Right ventricle myocardium inferior (tissue), 1 donor: ENCODE data around the gene TRABD. TPM values are rescaled to one million over a fixed set of nuclear protein-coding genes. Genes with fewer than 3 reads are reported as not detected.

Source experiments
- ATAC-seq: fragments of 200-7000 bp; cut with Tn5 transposase; one replicate; pipeline ENCODE4 v1.9.1; 2020; ENCODE audit warnings: mild to moderate bottlenecking, moderate library complexity
- DNase-seq: peaks from one replicate; pipeline ENCODE4 v3.0.0; 2021; ENCODE audit errors: missing footprints
- intact Hi-C: fragments of 100-400 bp; cut with DNase I; formaldehyde crosslinking; loops from one replicate; pipeline ENCODE4 v1.11.0; 2022
- total RNA-seq: library from RNA; stranded (reverse); fragmentation: NEBNext Ultra II Directional; extraction: Animal tissue kit (Norgen Biotek cat#: 25700); gene quantifications from one replicate; pipeline ENCODE4 v1.2.1, GENCODE V29; 2021
- donor health status: DM: no; HTN: yes; CAD: no; lungs with severe emphysema.

The TRABD gene
- total RNA-seq, 1 donor from 2014 or later, result 22.3 TPM

GRCh38 chr22:50210378-50211139 is 24.8 kb downstream of the TRABD start:
- intact Hi-C loops, result loop anchor here (2.0 kb wide), 1 partner anchor 62 kb away; no protein-coding TSS in a partner anchor
- ATAC-seq, result no peak

GRCh38 chr22:50211147-50211546 is 25.4 kb downstream of the TRABD start:
- intact Hi-C loops, result loop anchor here (2.0 kb wide), 1 partner anchor 62 kb away; no protein-coding TSS in a partner anchor
- DNase-seq, result no peak

More at GRCh38 chr22:50210378-50211139, 24.8 kb downstream of the TRABD start:
- peak; percentile 35 for DNase-seq

GRCh38 chr22:50213263-50213662 is 27.6 kb downstream of the TRABD start:
- intact Hi-C loops, result no loop called here
- no peak for ATAC-seq
- no peak for DNase-seq

More at GRCh38 chr22:50211147-50211546, 25.4 kb downstream of the TRABD start:
- no peak for ATAC-seq

DNA sequence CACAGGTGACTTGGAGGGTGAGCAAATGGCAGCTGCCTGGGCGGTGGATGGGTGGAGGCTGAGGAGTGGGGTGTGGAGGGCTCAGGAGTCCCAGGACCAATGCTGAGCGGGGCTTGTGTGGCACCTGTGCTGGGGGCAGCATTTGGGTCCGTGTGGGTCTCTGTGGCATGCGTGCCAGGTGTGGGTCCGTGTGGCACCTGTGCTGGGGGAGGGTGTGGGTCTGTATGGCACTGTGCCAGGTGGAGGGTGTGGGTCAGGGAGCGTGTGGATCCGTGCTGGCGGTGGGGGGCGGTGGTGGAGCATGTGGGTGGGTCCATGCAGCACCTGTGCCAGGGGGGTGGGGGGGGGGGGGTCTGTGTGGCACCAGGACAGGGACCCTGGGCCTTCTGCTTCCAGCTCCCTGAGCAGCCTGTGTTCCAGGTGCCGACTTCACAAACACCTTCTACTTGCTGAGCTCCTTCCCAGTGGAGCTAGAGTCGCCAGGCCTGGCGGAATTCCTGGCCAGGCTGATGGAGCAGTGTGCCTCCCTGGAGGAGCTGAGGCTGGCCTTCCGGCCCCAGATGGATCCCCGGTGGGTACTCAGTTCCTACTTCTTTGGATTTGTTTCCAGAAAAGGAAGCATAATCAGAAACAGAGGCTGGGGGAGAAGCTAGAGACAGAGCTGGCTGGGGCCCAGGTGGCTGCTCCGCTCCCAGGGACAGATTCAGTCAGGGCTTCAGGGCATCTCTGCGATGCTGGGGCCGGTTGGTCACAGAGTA is 29.8 kb downstream of the TRABD start:
- DNase-seq (peak; percentile 37), ATAC-seq (no peak)
- intact Hi-C loops, result no loop called here

- ATAC-seq, result no peak
- intact Hi-C loops, result no loop called here
- peak; percentile 39 for DNase-seq
Observed at GRCh38 chr22:50216055-50216683, 30.5 kb downstream of the TRABD start.

- intact Hi-C loops, result no loop called here
- DNase-seq (peak; percentile 57), ATAC-seq (no peak)
Observed at GRCh38 chr22:50216684-50217520, 31.2 kb downstream of the TRABD start.

DNA sequence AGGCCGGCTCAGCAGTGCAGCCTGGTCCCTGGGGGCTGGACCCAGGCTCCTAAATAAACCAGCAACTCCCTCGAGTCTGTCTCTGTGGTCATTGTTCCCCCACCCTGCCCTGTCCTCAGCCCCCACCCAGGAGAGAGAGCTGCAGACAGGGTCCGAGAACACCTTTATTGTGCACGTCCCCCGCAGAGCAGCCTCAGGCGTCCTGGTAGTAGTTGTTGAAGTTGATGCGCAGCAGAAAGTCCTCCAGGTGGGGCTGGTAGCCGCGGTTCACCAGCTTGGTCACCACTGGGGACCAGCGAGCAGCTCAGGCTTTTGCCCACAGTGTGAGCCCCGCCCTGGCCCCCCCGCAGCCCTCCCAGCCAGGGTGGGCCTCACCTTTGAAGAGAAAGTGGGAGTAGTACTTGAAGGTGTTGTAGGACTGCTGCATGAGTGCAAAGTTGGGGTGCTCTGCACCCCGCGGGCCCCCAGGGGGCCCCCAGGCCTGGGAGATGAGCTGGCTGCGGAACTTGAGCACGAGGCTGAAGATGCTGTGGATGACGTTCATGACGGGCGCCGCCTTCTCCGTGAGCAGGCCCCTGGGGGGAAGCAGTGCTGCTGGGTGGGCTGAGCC is 31.9 kb downstream of the TRABD start:
- ATAC-seq (no peak), DNase-seq (peak; percentile 57)
- intact Hi-C loops, result no loop called here

GRCh38 chr22:50218153-50218995 is 32.7 kb downstream of the TRABD start:
- ATAC-seq, result peak; percentile 18
- intact Hi-C loops, result no loop called here
- DNase-seq, result peak; percentile 62

- intact Hi-C loops, result no loop called here
- peak; percentile 80 for ATAC-seq
- peak; percentile 90 for DNase-seq
Observed at GRCh38 chr22:50218996-50219727, 33.4 kb downstream of the TRABD start.

- no peak for ATAC-seq
- DNase-seq, result no peak
- intact Hi-C loops, result no loop called here
Observed at GRCh38 chr22:50219800-50220602, 34.3 kb downstream of the TRABD start.

- intact Hi-C loops, result no loop called here
- no peak for ATAC-seq
- peak; percentile 61 for DNase-seq
Observed at GRCh38 chr22:50220603-50221409, 35.1 kb downstream of the TRABD start.

DNA sequence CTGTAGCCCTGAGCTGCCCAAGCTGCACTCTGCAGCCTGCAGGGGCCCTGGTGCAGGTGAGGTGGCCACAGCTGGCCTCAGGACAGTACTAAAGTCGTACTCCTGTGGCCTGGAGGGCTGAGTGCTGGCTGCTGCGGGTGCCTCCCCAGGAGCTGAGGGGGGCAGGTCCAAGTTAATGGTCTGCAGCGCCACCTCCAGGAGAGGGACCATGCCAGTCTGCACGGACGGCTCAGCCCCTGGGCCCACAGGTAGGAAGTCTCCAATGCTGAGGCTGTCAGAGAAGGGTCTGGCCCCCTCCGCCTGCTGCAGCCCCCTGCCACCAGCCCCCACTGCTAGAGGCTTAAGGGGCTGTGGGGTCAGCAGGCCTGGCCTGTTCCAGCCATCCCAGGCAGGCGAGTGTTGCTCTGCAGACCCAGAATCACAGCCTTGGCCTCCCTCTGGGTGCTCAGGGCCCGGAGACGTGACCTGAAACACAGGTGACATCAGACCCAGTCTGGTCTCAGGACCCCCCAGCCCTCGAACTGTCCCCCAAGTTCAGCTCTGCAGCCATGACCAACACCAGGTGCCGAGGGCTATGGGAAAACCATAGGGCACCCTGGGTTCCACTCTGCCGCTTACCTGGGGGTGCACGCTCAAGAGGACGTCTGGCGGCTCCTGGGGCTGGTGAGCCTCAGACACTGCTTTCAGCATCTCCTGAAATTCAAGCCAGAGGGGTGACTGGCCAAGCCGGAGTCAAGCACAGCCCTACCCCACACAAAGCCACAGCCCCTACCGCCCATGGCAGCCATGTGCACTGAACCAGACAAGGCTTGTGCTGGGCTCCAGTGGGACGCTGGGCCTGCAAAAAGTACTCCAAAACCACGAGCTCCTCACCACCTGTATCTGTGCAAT is 35.9 kb downstream of the TRABD start:
- ATAC-seq (no peak), DNase-seq (peak; percentile 44)
- intact Hi-C loops, result no loop called here

DNA sequence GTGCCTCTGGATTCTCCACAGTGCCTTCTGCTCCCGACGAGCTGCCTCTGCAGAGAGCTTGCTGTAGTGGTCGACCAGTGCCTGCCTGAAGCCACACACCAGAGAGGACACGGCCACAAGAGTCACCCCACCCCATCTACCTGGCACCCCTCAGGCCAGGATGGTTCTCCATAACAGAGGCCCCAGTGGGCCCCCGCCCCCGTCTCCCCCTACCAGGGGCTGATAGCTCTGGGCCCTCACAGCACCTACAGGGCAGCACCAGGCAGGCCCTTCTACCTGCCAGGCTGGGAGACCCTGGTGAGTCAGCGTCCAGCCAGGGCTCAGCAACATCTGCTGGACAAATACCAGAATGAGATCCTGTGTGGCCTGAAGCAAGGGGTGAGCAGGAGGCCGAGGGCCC is 36.8 kb downstream of the TRABD start:
- peak; percentile 59 for DNase-seq
- ATAC-seq, result no peak
- intact Hi-C loops, result no loop called here

- ATAC-seq, result no peak
- intact Hi-C loops, result no loop called here
- peak; percentile 48 for DNase-seq
Observed at GRCh38 chr22:50224071-50224470, 38.4 kb downstream of the TRABD start.
